Breast epithelium (tissue), 4 donors: ENCODE data around the gene CST8. TPM values are rescaled to one million over a fixed set of nuclear protein-coding genes. Genes with fewer than 3 reads are reported as not detected.

Source experiments
- DNase-seq, 2 donors: peaks; one replicate each; pipeline ENCODE4 v3.0.0-alpha.2; 2019; ENCODE audit warnings: low spot score in 2 of 2
- H3K27ac ChIP-seq, 2 donors: fragments of 200-600 bp; sonication (generic) in 1 of 2; one replicate each; pipeline ENCODE4 v1.5.1; 2016 to 2019; ENCODE audit warnings: mild to moderate bottlenecking in 1 of 2
- H3K27me3 ChIP-seq, 2 donors: fragments of 200-600 bp; sonication (generic) in 1 of 2; one replicate each; pipeline versions ENCODE4 v1.5.1 to v1.6.0; 2017 to 2019; ENCODE audit warnings: control low read depth in 1 of 2, mild to moderate bottlenecking in 1 of 2
- H3K36me3 ChIP-seq: fragments of 200-600 bp; one replicate; pipeline ENCODE4 v1.5.1; 2019
- H3K4me1 ChIP-seq, 2 donors: fragments of 200-600 bp; sonication (generic); one replicate each; pipeline ENCODE4 v1.5.1; 2016 to 2019; ENCODE audit warnings: control low read depth in 1 of 2
- H3K4me3 ChIP-seq, 3 donors: fragments of 200-600 bp; sonication (generic); 1 replicate in 2 of 3; 2 replicates in 1 of 3; pipeline ENCODE4 v1.5.1; 2016 to 2019; ENCODE audit warnings: mild to moderate bottlenecking in 3 of 3, moderate library complexity in 2 of 3
- H3K9me3 ChIP-seq, 2 donors: fragments of 200-600 bp; sonication (generic) in 1 of 2; one replicate each; pipeline ENCODE4 v1.5.1; 2016 to 2019; ENCODE audit warnings: control low read depth in 1 of 2
- POLR2A ChIP-seq: fragments of 450-650 bp; IDR thresholded peaks from one replicate; pipeline ENCODE4 v1.6.1; 2016; ENCODE audit warnings: antibody characterized with exemption, mild to moderate bottlenecking, moderate library complexity
- POLR2AphosphoS5 ChIP-seq, 3 donors: sonication (generic); formaldehyde crosslinking; IDR thresholded peaks; one replicate each; pipeline ENCODE4 v1.6.1; 2017; ENCODE audit warnings: antibody characterized with exemption in 3 of 3
- intact Hi-C: fragments of 100-400 bp; cut with DNase I; formaldehyde crosslinking; loops from one replicate; pipeline ENCODE4 v1.15.1; 2023; ENCODE audit warnings: low total_unique reads
- total RNA-seq, 3 donors: library from RNA; depleted of rRNA; stranded (reverse); fragments of >200 nt; gene quantifications; one replicate each; pipeline ENCODE4 v1.1.0, GENCODE V29; 2016
- TF ChIP-seq, protein P1 (sequence below), 3 donors: fragments of 450-650 bp; IDR thresholded peaks; one replicate each; pipeline ENCODE4 v1.5.1; 2016 to 2017; ENCODE audit warnings: antibody characterized with exemption in 3 of 3, mild to moderate bottlenecking in 3 of 3, moderate library complexity in 3 of 3

Gene CST8
- total RNA-seq, 3 donors from 2014 or later: not detected

DNA sequence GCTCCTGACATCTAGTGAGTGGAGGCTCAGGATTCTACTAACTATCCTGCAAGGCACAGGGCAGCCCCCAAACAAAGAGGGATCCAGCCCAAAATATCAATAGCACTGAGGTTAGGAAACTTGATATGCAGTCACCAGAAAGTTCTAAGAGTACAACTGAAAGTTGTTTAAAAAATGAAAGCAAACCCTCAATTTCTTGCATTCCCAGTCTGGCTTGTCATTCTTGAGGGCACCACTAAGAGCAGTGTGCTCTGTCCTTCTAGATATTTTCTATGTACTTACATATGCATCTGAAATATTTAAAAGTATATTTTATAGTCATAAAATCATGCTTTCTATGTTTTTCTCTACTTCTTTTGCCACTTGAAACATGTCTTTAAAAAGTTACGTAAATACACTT, 35.9 kb downstream of the CST8 start:
- H3K36me3 ChIP-seq: no peaks in the 10 kb centered on the region
- no peaks in the 10 kb centered on the region for H3K4me1 ChIP-seq
- TF ChIP-seq POLR2AphosphoS5 (IDR thresholded peaks at IDR 0.05): no peak
- TF ChIP-seq, protein P1, sequence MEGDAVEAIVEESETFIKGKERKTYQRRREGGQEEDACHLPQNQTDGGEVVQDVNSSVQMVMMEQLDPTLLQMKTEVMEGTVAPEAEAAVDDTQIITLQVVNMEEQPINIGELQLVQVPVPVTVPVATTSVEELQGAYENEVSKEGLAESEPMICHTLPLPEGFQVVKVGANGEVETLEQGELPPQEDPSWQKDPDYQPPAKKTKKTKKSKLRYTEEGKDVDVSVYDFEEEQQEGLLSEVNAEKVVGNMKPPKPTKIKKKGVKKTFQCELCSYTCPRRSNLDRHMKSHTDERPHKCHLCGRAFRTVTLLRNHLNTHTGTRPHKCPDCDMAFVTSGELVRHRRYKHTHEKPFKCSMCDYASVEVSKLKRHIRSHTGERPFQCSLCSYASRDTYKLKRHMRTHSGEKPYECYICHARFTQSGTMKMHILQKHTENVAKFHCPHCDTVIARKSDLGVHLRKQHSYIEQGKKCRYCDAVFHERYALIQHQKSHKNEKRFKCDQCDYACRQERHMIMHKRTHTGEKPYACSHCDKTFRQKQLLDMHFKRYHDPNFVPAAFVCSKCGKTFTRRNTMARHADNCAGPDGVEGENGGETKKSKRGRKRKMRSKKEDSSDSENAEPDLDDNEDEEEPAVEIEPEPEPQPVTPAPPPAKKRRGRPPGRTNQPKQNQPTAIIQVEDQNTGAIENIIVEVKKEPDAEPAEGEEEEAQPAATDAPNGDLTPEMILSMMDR (IDR thresholded peaks at IDR 0.05): no peak
- intact Hi-C loops: no loop called here
- no peak overlapping the region for H3K4me3 ChIP-seq
- H3K27ac ChIP-seq: no peak overlapping the region
- no peak for DNase-seq
- no peaks in the 10 kb centered on the region for H3K27me3 ChIP-seq
- no peaks in the 10 kb centered on the region for H3K9me3 ChIP-seq

DNA sequence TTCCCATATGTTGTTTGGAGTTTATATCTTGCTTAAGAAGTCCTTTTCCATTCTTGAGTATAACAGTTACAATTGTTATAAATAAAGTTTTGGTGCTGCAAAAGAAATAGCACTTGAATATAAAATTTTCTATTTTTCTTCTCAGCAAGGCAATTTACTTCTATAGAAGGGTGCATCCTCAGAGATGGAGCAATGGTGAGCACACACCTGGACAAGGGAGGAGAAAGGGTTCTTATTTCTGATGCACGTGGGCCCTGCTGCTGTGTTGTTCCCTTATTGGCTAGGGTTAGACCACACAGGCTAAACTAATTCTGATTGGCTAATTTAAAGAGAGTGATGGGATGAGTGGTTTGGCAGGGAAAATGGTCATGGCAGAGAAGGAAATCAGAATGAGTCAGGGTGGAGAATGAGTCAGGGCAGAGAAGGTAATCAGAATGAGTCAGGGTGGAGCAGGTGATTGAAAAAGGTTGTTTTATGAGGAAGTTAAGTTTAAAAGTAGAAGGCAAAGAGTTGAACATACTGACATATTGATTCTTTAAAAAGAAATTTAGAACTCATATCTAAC, 38.0 kb downstream of the CST8 start:
- Histone ChIP-seq H3K4me3 (no peak overlapping the region), H3K9me3 (no peaks in the 10 kb centered on the region), H3K4me1 (no peaks in the 10 kb centered on the region), H3K27me3 (no peaks in the 10 kb centered on the region), H3K27ac (no peak overlapping the region), H3K36me3 (no peaks in the 10 kb centered on the region)
- no peak for DNase-seq
- intact Hi-C loops: no loop called here
- no peak for TF ChIP-seq POLR2AphosphoS5 (IDR thresholded peaks at IDR 0.05)
- TF ChIP-seq, protein P1 (IDR thresholded peaks at IDR 0.05): no peak
- TF ChIP-seq POLR2A: no peak

DNA sequence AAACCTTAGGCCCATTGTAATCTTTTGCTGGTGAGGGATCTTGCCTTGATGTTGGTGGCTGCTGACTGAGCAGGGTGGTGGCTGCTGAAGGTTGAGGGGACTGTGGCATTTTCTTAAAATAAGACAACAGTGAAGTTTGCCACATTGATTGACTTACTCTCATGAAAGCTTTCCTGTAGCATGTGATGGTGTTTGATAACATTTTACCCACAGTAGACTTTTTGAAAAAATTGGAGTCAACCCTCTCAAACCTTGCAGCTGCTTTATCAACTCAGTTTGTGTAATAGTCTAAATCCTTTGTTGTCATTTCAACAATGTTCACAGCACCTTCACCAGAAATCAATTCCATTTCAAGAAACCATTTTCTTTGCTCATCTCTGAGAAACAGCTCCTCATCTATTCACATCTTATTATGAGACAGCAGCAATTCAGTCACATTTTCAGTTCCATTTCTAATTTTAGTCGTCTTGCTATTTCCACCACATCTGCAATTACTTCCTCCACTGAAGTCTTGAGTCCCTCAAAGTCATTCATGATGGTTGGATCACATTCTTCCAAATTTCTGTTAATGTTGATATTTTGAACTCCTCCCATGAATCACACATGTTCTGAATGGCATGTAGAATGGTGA, 40.1 kb downstream of the CST8 start:
- H3K27me3 ChIP-seq: no peaks in the 10 kb centered on the region
- no peak for TF ChIP-seq POLR2AphosphoS5 (IDR thresholded peaks at IDR 0.05)
- TF ChIP-seq, protein P1 (IDR thresholded peaks at IDR 0.05): no peak
- no peaks in the 10 kb centered on the region for H3K36me3 ChIP-seq
- intact Hi-C loops: no loop called here
- no peaks in the 10 kb centered on the region for H3K4me1 ChIP-seq
- no peaks in the 10 kb centered on the region for H3K9me3 ChIP-seq
- no peak overlapping the region for H3K27ac ChIP-seq
- no peak overlapping the region for H3K4me3 ChIP-seq
- no peak for DNase-seq

DNA sequence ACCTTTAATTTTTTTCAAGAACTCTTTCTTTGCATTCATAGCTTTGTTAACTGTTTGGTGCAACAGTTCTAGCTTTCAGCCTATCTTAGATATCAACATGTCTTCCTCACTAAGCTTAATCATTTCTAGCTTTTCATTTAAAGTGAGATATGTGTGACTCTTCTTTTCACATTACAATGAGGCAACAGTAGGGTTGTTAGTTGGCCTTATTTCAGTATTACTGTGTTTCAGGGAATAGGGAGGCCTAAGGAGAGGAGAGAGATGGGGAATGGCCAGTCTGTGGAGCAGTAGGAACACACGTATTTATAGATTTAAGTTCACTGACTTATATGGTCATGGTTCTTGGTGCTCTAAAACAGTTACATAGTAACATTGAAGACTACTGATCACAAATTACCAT, 41.6 kb downstream of the CST8 start:
- DNase-seq: no peak
- intact Hi-C loops: no loop called here
- Histone ChIP-seq H3K36me3 (no peaks in the 10 kb centered on the region), H3K27me3 (no peaks in the 10 kb centered on the region), H3K4me1 (no peaks in the 10 kb centered on the region), H3K27ac (no peak overlapping the region), H3K4me3 (no peak overlapping the region), H3K9me3 (no peaks in the 10 kb centered on the region)
- TF ChIP-seq POLR2AphosphoS5 (IDR thresholded peaks at IDR 0.05) (no peak), POLR2A (no peak)
- TF ChIP-seq, protein P1 (IDR thresholded peaks at IDR 0.05): no peak

DNA sequence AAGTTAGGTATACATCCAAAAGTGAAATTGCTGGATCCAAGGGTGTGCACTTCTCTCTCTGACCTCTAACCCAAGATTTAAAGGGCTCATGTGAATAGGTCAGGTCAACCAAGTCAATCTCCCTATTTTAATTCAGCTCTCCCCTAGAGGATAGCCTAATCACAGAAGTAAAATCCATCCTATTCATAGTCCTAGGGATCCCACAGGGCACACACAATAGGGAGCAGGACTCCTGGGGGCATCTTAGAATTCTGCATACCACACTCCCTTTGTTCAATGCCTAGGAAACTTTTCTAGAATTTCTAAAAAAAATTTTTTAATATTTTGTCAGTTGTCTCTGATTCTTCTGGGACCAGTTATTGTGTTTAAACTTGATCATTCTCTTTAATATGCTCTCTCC, 42.2 kb downstream of the CST8 start:
- Histone ChIP-seq H3K36me3 (no peaks in the 10 kb centered on the region), H3K27ac (no peak overlapping the region), H3K9me3 (no peaks in the 10 kb centered on the region), H3K27me3 (no peaks in the 10 kb centered on the region), H3K4me3 (no peak overlapping the region), H3K4me1 (no peaks in the 10 kb centered on the region)
- no peak for DNase-seq
- intact Hi-C loops: no loop called here
- TF ChIP-seq, protein P1 (IDR thresholded peaks at IDR 0.05): no peak
- TF ChIP-seq POLR2A: no peak
- TF ChIP-seq POLR2AphosphoS5 (IDR thresholded peaks at IDR 0.05): no peak
